ENCODE measurements around the gene ARHGAP21. TPM values are rescaled to one million over a fixed set of nuclear protein-coding genes. Genes with fewer than 3 reads are reported as not detected.
"Not testable (repeated sequence)": the region's sequence is repeated elsewhere in the genome, so short reads cannot be mapped to it uniquely, and the experiment has no call there.

ARHGAP21 gene
- 1.4 TPM for polyA plus RNA-seq

- H3K9me3 Mint-ChIP-seq: no peaks in the 10 kb centered on the region
- H3K27ac Mint-ChIP-seq: peak within 1 kb of the TSS; percentile 92 to 95 (median 92)
- peaks cover 14 to 25% (median 18%) of the 10 kb centered on the region in 3 donors for H3K4me1 Mint-ChIP-seq
- peak within 1 kb of the TSS; percentile 93 to 99 (median 98) for H3K4me3 Mint-ChIP-seq
- no peaks in the 10 kb centered on the region for H3K36me3 Mint-ChIP-seq
- H3K27me3 Mint-ChIP-seq: no peaks in the 10 kb centered on the region
Measured at GRCh38 chr10:24723788-24724380, at the start of gene ARHGAP21. Gene ARHGAP21, minus strand, starts transcription at chr10:24723887. Its CDS starts 1,988 bp downstream, at chr10:24721899.

- Mint-ChIP-seq H3K4me3 (no peak overlapping the region), H3K4me1 (no peaks in the 10 kb centered on the region), H3K27me3 (no peaks in the 10 kb centered on the region), H3K9me3 (peaks cover 0 to 3% (median 0%) of the 10 kb centered on the region in 3 donors), H3K27ac (no peak overlapping the region), H3K36me3 (no peaks in the 10 kb centered on the region)
Measured at GRCh38 chr10:24771943-24772694, 48.4 kb upstream of the ARHGAP21 start.

- not testable (repeated sequence) for H3K27me3 Mint-ChIP-seq, H3K27ac Mint-ChIP-seq, H3K36me3 Mint-ChIP-seq, H3K9me3 Mint-ChIP-seq, H3K4me3 Mint-ChIP-seq, H3K4me1 Mint-ChIP-seq
Measured at GRCh38 chr10:24764991-24765390, 41.3 kb upstream of the ARHGAP21 start.

- H3K4me3 Mint-ChIP-seq: peak overlapping the region in 1 of 4 donors; percentile 12
- H3K27me3 Mint-ChIP-seq: no peaks in the 10 kb centered on the region
- H3K36me3 Mint-ChIP-seq: peaks cover 4% of the 10 kb centered on the region
- H3K27ac Mint-ChIP-seq: no peak overlapping the region
- H3K9me3 Mint-ChIP-seq: peaks cover 3 to 6% (median 6%) of the 10 kb centered on the region in 3 donors
- peaks cover 0 to 2% (median 0%) of the 10 kb centered on the region in 3 donors for H3K4me1 Mint-ChIP-seq
Measured at GRCh38 chr10:24762966-24763623, 39.4 kb upstream of the ARHGAP21 start.

GRCh38 chr10:24762161-24762924, 38.7 kb upstream of the ARHGAP21 start:
- peaks cover 3 to 6% (median 3%) of the 10 kb centered on the region in 3 donors for H3K9me3 Mint-ChIP-seq
- H3K36me3 Mint-ChIP-seq: peaks cover 4% of the 10 kb centered on the region
- no peak overlapping the region for H3K4me3 Mint-ChIP-seq
- peaks cover 0 to 2% (median 0%) of the 10 kb centered on the region in 3 donors for H3K4me1 Mint-ChIP-seq
- H3K27me3 Mint-ChIP-seq: no peaks in the 10 kb centered on the region
- no peak overlapping the region for H3K27ac Mint-ChIP-seq

GRCh38 chr10:24759672-24760071, 36.0 kb upstream of the ARHGAP21 start:
- Mint-ChIP-seq H3K27me3 (no peaks in the 10 kb centered on the region), H3K27ac (no peak overlapping the region), H3K4me3 (no peak overlapping the region), H3K36me3 (peaks cover 1% of the 10 kb centered on the region), H3K9me3 (no peaks in the 10 kb centered on the region), H3K4me1 (peaks cover 0 to 2% (median 0%) of the 10 kb centered on the region in 3 donors)

- H3K27me3 Mint-ChIP-seq, H3K36me3 Mint-ChIP-seq, H3K27ac Mint-ChIP-seq, H3K4me1 Mint-ChIP-seq, H3K9me3 Mint-ChIP-seq, H3K4me3 Mint-ChIP-seq: not testable (repeated sequence)
Measured at GRCh38 chr10:24758254-24758653, 34.6 kb upstream of the ARHGAP21 start.

GRCh38 chr10:24756283-24756682, 32.6 kb upstream of the ARHGAP21 start:
- no peak overlapping the region for H3K4me3 Mint-ChIP-seq
- no peaks in the 10 kb centered on the region for H3K9me3 Mint-ChIP-seq
- no peak overlapping the region for H3K27ac Mint-ChIP-seq
- no peaks in the 10 kb centered on the region for H3K27me3 Mint-ChIP-seq
- peaks cover 1% of the 10 kb centered on the region for H3K36me3 Mint-ChIP-seq
- no peaks in the 10 kb centered on the region for H3K4me1 Mint-ChIP-seq

- H3K4me1 Mint-ChIP-seq: no peaks in the 10 kb centered on the region
- H3K36me3 Mint-ChIP-seq: no peaks in the 10 kb centered on the region
- H3K27ac Mint-ChIP-seq: no peak overlapping the region
- no peaks in the 10 kb centered on the region for H3K9me3 Mint-ChIP-seq
- no peaks in the 10 kb centered on the region for H3K27me3 Mint-ChIP-seq
- H3K4me3 Mint-ChIP-seq: no peak overlapping the region
Measured at GRCh38 chr10:24751716-24752115, 28.0 kb upstream of the ARHGAP21 start.

GRCh38 chr10:24750695-24751094, 27.0 kb upstream of the ARHGAP21 start:
- H3K36me3 Mint-ChIP-seq: no peaks in the 10 kb centered on the region
- no peaks in the 10 kb centered on the region for H3K9me3 Mint-ChIP-seq
- no peak overlapping the region for H3K4me3 Mint-ChIP-seq
- H3K27ac Mint-ChIP-seq: no peak overlapping the region
- no peaks in the 10 kb centered on the region for H3K4me1 Mint-ChIP-seq
- no peaks in the 10 kb centered on the region for H3K27me3 Mint-ChIP-seq

- Mint-ChIP-seq H3K27ac (no peak overlapping the region), H3K9me3 (no peaks in the 10 kb centered on the region), H3K4me3 (no peak overlapping the region), H3K36me3 (no peaks in the 10 kb centered on the region), H3K27me3 (no peaks in the 10 kb centered on the region), H3K4me1 (peaks cover 0 to 4% (median 2%) of the 10 kb centered on the region in 3 donors)
Measured at GRCh38 chr10:24748214-24748613, 24.5 kb upstream of the ARHGAP21 start.

- H3K27ac Mint-ChIP-seq: no peak overlapping the region
- peaks cover 3% of the 10 kb centered on the region for H3K36me3 Mint-ChIP-seq
- H3K4me1 Mint-ChIP-seq: peaks cover 0 to 4% (median 2%) of the 10 kb centered on the region in 3 donors
- no peaks in the 10 kb centered on the region for H3K27me3 Mint-ChIP-seq
- H3K4me3 Mint-ChIP-seq: peak overlapping the region in 2 of 4 donors; percentile 43 to 58
- H3K9me3 Mint-ChIP-seq: no peaks in the 10 kb centered on the region
Measured at GRCh38 chr10:24744946-24745345, 21.3 kb upstream of the ARHGAP21 start.

GRCh38 chr10:24740714-24741113, 17.0 kb upstream of the ARHGAP21 start:
- Mint-ChIP-seq H3K9me3 (no peaks in the 10 kb centered on the region), H3K27me3 (peaks cover 3% of the 10 kb centered on the region)

GRCh38 chr10:24737001-24737400, 13.3 kb upstream of the ARHGAP21 start:
- Mint-ChIP-seq H3K27ac (no peak overlapping the region), H3K36me3 (peaks cover 4% of the 10 kb centered on the region), H3K27me3 (peaks cover 3% of the 10 kb centered on the region), H3K4me3 (no peak overlapping the region), H3K4me1 (no peaks in the 10 kb centered on the region), H3K9me3 (no peaks in the 10 kb centered on the region)

More at GRCh38 chr10:24740714-24741113, 17.0 kb upstream of the ARHGAP21 start:
- Mint-ChIP-seq H3K4me1 (peaks cover 0 to 4% (median 2%) of the 10 kb centered on the region in 3 donors), H3K4me3 (no peak overlapping the region), H3K27ac (no peak overlapping the region), H3K36me3 (peaks cover 4% of the 10 kb centered on the region)

GRCh38 chr10:24731942-24732341, 8.3 kb upstream of the ARHGAP21 start:
- Mint-ChIP-seq H3K9me3 (no peaks in the 10 kb centered on the region), H3K27ac (no peak overlapping the region), H3K4me3 (no peak overlapping the region), H3K36me3 (no peaks in the 10 kb centered on the region), H3K27me3 (peaks cover 3% of the 10 kb centered on the region), H3K4me1 (no peaks in the 10 kb centered on the region)

All from IgD-negative memory B cell (primary cell).